HG02970 (cell line): ENCODE results near the gene ATG9B.

Source experiments
- ATAC-seq: cut with Tn5 transposase; IDR thresholded peaks from one replicate; pipeline ENCODE4 v1.9.1; 2021; ENCODE audit warnings: mild to moderate bottlenecking, moderate library complexity, moderate number of reproducible peaks; ENCODE audit not compliant: unreplicated experiment, low FRiP score

ATG9B gene, protein sequence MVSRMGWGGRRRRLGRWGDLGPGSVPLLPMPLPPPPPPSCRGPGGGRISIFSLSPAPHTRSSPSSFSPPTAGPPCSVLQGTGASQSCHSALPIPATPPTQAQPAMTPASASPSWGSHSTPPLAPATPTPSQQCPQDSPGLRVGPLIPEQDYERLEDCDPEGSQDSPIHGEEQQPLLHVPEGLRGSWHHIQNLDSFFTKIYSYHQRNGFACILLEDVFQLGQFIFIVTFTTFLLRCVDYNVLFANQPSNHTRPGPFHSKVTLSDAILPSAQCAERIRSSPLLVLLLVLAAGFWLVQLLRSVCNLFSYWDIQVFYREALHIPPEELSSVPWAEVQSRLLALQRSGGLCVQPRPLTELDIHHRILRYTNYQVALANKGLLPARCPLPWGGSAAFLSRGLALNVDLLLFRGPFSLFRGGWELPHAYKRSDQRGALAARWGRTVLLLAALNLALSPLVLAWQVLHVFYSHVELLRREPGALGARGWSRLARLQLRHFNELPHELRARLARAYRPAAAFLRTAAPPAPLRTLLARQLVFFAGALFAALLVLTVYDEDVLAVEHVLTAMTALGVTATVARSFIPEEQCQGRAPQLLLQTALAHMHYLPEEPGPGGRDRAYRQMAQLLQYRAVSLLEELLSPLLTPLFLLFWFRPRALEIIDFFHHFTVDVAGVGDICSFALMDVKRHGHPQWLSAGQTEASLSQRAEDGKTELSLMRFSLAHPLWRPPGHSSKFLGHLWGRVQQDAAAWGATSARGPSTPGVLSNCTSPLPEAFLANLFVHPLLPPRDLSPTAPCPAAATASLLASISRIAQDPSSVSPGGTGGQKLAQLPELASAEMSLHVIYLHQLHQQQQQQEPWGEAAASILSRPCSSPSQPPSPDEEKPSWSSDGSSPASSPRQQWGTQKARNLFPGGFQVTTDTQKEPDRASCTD

DNA sequence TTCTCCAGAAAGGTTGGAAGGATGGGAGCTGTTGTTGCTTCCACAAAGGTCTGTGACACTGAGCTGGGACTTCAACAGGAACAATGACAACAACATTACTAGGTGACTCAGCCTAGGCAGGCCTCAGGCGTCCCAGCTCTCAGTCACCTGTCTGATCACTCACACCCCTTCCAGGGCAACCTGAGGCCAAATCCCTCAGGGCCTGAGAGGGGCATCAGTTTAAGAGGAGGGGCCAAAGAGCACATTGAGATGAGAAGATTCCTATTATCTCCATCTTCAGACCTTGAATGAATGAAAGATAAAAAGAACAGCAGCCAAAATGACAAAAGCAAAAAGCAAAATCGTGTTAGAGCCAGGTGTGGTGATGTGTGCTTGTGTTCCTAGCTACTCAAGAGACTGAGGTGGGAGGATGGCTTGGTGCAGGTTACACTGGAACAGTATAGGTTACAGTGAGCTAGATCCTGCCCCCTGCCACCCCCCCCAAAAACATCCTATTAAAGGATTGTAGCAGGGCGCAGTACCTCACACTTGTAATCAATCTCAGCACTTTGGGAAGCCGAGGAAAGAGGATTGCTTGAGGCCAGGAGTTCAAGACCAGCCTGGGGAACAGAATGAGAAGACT, at the start of gene ATG9B:
TSS of gene ATG9B (minus strand) at position 60 of the 622 bp plus-strand sequence. CDS start 71 bp downstream, outside the sequence.
- ATAC-seq, result no peak

DNA sequence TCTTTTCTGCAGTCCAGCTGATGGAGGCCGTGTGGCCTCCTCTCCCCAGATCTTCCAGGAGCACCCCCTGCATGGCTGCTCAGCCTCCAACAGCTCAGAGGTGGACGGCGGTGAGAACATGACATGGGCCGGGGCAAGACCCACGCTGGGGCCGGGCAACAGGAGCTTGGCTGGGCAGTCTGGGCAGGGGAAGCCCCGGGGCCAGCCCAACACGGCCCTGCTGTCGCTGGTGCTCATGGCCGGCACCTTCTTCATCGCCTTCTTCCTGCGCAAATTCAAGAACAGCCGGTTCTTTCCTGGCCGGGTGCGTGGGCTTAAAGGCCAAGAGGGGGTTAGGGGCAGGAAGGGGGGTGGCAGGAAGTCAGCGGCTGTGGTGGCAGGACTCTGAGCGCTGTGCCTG, 49.7 kb upstream of the ATG9B start:
- ATAC-seq, result no peak

DNA sequence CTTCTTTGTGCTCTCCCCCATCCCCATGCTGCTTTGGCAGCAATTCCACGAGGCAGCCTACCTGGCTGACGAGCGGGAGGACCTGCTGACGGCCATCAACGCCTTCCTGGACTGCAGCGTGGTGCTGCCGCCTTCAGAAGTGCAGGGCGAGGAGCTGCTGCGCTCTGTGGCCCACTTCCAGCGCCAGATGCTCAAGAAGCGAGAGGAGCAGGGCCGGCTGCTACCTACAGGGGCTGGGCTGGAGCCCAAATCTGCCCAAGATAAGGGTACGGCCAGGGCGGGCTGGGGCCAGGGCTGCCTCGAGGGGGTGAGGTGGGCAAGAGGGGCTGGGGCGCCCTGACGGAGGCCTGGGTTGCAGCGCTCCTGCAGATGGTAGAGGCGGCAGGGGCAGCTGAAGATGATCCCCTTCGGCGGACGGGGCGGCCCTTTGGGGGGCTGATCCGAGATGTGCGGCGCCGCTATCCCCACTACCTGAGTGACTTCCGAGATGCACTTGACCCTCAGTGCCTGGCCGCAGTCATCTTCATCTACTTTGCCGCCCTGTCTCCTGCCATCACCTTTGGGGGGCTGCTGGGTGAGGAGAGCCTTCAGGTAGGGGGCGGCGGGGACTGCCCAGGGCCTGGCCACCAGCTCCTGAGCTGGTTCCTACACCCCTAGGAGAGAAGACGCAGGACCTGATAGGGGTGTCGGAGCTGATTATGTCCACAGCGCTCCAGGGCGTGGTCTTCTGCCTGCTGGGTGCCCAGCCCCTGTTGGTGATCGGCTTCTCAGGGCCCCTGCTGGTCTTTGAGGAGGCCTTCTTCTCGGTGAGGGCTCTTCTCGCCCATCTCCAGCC, 47.0 kb upstream of the ATG9B start:
- ATAC-seq, result no peak

DNA sequence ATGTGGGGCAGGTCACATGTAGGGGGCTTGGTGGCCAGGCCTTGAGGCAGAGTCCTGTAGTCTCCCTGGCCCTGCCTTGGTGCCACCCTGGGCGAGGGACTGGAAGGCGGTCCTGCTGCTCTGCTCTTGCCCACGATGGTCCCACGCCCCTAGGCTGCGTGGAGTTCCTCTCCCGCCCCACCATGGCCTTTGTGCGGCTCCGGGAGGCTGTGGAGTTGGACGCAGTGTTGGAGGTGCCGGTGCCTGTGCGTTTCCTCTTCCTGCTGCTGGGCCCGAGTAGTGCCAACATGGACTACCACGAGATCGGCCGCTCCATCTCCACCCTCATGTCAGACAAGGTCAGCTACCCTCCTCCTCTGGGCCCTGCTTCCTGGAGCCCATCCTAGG, 46.3 kb upstream of the ATG9B start:
- ATAC-seq, result no peak

DNA sequence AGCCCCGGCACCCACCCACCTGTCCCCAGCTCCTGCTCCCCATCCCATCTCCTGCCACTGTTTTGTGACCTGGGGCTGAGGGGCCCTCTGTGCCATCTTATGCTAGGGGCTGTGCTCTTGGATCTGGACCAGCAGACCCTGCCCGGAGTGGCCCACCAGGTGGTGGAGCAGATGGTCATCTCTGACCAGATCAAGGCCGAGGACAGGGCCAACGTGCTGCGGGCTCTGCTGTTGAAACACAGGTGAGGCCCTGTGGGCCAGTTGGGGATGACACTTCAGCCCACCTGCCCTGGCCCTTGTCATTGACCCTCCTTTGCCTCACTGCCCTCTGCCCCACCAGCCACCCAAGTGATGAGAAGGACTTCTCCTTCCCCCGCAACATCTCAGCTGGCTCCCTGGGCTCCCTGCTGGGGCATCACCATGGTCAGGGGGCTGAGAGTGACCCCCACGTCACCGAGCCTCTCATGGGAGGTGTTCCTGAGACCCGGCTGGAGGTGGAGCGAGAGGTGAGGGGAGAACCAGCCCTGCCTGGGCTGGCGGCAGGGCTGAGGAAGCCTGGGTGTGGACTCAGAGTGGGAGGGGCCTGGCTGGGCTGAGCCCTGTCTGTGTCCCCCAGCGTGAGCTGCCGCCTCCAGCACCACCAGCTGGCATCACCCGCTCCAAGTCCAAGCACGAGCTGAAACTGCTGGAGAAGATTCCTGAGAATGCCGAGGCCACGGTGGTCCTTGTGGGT, 45.7 kb upstream of the ATG9B start:
- ATAC-seq, result no peak

DNA sequence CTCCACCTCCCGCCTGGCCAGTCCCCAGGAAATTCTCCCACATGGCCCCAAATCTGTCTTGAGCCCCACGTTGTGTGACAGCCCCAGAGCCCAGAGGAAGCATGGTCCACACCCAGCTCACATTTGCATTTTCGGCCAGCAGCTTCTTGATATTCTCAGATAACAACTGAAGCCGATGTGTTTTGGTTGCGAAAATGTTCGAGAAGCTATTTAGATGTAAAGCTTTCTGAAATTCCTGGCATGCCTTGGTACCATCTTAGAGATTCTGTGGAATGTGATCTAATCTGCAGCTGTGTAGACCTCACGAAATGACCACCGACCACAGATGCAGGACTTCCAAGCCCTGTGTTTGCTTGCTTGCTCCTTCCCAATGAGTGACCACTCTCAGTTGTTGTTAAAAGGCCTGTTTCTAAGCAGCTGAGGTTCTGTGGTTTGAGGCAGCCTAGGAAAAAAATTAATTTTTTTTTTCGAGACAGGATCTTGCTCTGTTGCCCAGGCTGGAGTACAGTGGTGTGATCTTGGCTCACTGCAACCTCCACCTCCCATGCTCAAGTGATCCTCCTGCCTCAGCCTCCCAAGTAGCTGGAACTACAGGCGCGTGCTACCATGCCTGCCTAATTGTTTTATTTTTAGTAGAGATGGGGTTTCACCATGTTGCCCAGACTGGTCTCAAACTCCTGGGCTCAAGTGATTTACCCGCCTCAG, 43.9 kb upstream of the ATG9B start:
- ATAC-seq, result no peak

DNA sequence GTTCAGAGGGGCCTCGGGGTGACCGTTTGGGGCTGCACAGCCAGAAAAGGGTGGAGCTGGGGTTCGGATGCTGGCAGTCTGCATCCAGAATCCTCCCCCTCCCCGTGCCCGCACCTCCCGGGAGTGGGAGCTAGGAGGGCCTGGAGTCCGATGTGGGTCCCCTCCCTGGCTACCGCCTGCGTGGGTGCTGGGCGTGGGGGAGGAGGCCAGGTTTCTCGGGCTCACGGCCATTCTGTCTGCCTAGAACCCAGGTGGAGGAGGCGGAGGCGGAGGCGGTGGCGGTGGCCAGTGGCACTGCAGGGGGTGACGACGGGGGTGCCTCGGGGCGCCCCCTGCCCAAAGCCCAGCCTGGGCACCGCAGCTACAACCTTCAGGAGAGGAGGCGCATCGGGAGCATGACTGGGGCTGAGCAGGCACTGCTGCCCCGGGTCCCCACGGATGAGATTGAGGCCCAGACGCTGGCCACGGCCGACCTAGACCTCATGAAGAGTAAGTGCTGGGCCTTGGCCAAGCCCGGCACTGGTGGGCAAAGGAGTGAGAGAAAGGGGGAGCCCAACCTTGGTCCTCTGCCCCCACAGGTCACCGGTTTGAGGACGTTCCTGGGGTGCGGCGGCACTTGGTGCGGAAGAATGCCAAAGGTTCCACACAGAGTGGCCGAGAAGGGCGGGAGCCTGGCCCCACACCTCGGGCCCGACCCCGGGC, 42.1 kb upstream of the ATG9B start:
- ATAC-seq, result no peak

DNA sequence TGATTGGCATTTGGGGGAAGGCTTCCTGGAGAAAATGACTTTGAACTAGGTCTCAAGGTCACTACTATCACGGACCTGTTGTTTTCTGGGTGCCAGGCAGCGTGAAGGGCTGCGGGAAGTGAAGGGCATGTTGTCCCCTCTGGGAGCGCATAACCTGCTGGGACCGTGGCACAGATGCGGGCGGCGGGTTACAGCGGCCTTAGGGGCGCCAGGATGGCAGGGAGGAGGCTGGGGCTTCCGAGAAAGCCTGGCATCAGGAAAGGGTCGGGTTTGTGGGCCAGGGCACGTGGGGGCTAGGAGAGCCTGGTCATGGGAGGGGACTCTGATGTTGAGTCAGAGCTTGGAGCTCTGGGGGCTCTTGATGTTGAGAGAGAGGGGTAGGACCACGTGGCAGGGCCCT, 41.2 kb upstream of the ATG9B start:
- ATAC-seq, result no peak

DNA sequence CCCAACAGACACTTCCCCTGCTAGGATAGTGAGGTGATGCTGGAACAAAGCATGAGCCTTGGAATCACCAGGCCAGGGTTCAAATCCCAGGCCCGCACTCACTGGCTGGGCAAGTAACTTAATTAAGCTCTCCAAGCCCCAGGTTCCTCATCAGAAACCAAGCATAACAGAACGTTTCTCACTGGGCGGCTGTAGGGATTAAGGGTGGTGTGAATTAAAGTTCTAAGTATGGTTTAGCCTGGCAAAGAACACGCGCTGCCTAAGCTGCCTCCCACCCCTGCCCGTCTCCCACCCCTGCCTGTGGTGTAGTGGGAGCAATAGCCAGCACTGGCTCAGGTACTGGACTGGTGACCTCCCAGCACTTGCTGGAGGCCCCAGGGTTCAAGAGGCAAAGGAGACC, 40.7 kb upstream of the ATG9B start:
- ATAC-seq, result no peak

DNA sequence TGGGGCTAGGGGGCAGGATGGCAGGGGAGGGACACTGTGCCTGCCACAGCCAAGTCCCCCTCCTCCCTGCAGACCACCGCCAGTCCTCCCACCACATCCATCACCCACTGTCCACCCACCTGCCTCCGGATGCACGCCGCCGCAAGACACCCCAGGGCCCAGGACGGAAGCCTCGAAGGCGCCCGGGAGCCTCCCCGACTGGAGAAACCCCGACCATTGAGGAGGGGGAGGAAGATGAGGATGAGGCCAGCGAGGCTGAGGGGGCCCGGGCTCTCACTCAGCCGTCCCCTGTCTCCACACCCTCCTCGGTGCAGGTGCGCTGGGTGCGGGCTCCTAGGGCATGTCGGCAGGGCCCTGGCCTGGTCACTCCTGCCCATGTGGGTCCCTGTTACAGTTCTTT, 40.2 kb upstream of the ATG9B start:
- ATAC-seq, result no peak

DNA sequence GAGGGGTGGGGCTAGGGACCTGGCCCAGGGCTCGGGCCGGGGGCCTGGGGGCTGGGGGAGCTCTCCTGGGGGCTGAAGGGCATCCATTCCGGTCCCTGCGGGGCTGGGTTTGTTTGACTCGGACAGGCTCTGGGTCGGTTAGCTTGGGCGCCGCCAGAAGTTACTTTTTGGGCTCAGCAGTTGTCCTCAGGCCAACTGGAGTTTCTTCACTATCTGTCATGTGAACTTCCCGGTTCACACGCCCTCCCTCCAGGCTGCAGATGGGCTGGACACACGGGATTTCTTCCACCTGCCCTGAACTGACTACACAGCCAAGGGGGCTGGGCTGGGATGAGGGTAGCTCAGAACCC, 38.9 kb upstream of the ATG9B start:
- no peak for ATAC-seq

DNA sequence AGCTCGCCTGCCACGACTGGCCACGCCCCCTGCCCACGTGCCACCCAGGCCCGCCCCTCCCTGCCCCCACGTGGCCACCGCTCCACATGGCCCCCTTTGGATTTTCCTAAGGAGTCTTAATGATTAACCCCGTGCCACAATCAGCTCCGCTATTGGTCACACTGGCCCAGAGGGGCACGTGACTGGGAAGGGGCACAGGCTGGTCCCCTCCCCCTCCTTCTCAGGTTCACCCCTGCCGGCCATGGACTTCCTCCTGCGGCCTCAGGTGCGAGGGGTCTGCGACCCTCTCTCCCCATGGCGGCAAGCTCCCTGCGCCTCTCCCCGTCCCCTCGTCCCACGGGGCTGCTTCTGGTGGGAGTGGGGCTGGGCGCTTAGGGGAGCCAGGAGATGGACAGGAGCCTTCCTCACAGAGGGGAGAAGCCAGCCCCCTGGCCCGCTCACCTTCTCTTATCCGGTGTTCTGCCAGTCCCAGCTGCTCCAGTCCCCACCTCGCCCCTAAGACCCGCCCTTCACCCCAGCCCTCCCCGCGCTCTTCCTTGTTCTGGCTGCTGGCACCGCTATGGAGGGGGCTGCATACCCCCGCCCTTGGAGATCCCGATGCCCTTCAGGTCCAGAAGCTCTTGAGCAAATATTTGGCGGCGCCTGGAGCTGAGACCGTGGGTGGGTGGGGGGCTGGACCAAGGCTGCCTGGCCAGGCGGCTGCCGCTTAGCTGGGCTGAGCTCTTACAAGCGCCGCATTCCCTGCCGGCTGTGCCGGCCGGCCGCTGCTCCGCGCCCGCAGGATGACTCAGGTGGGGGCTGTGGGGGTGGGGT, 38.3 kb upstream of the ATG9B start:
- no peak for ATAC-seq

DNA sequence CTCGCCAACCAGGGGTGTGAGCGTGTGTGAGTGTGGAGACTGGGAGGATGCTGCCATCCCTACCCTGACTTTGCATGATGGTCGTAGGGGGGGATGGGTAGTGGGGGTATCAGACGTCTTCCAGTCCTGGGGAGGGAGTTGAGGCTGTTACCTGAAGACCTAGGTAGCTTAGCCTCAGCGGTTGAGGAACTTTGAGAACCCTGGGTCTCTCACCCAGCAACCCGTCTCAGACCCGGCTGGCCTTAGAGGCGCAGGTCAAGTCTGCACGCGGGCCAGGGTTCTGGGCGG, 37.8 kb upstream of the ATG9B start:
- no peak for ATAC-seq

DNA sequence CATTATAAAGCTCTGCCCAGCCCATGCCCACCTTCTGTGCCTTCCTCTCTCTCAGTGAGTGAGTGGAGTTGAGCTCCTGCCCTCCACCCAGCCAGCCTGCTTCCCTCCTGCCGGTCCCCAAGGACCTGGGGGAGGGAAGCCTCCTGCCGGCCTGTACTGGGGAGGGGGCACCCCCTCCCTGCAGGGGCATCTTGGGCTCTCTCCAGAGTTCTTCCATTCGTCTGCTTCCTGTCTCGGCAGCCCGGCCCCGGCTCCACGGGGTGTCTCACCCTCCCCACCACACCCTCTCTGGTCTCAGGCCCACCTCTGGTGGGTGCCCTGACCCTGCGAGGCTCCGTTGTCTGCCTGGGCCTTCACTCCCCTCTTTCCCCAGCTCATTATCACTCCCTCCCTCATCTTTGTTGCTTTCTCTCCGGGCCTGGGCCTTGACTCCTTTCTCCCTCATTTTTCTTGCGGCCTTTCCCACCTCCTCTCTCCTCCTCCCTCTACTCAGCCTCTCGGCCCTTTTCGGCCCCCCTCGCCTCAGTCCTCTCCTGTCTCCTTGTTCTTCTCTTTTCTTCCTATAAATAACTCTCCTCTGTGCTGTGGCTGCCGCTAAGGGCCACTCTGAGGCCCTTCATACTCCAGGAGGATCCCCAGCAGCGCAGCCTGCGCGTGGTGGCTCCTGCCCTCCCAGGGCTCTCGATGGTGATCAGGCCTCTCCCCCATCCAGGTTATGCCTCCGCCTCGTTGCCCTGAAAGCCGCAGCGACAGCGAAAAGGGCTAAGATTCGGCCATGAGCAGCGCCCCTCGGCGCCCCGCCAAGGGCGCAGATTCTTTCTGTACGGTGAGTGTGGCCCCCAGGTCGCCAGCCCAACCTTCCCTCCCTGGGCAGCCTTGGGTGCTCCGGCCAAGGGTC, 37.2 kb upstream of the ATG9B start:
- ATAC-seq, result no peak

DNA sequence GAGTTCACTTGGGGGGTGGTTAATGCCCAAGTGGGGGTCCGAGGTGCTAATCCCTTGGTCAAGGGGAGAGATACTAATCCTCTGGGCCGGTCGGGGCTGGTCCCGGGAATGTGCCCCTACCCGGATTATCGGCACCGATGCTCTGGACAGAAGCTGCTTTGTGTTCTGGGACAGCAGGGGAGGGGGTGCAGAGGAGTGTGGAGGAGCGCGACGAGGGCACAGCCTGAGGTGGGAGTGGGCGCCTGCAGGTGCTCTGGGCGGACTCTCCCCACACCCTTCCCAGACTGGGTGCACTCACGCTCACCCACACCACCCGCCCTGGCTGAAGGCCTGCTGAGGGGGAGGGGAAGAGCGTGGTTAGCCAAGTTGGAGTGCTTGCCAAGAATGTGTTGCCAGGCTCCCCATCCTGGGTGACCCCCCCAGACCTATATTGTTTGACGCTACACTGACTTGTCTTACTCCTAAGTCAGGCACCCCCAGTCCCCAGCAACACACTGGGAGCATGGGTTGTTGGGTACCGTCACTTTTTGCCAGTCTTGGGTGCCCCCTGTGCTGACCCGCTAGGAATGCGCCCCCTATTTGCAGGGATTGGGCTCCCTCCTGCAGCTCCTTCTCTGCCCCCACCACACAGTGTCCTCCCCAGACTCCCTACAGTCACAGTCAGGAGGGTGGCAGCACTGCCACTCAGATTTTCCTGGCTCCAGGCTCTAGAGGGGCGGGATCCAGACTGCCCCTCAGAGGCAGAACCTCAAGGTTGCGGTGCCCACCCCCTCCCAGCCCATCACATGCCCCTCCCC, 36.3 kb upstream of the ATG9B start:
- ATAC-seq, result no peak

DNA sequence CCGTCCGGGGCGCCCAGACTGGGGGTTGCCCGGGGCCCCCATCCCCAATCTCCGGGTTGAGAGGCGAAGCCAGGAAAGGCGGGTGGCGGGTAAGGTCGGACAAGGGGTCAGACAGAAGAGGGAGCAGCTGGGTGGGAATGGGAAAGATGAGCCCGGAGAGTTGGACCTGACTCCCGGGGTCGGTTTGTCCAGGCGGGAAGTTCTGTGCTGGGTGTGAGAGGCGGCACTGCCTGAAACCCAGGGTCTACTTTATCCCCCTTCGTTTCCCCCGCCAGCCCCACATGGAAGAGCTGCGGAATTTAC, 35.8 kb upstream of the ATG9B start:
- no peak for ATAC-seq
